Uterus (tissue), 4 donors: ENCODE measurements around the gene SERAC1. TPM values are rescaled to one million over a fixed set of nuclear protein-coding genes. Genes with fewer than 3 reads are reported as not detected.

Experiments
- DNase-seq, 2 donors: peaks; one replicate each; pipeline ENCODE4 v3.0.0-alpha.2; 2019 to 2020
- H3K27ac ChIP-seq, 2 donors: fragments of 200-600 bp; sonication (generic); 1 replicate in 1 of 2; 2 replicates in 1 of 2; pipeline ENCODE4 v1.5.1; 2016 to 2018
- H3K27me3 ChIP-seq, 2 donors: fragments of 200-600 bp; sonication (generic); one replicate each; pipeline ENCODE4 v1.5.1; 2018 to 2019; ENCODE audit warnings: control low read depth in 1 of 2
- H3K36me3 ChIP-seq, 2 donors: fragments of 200-600 bp; sonication (generic); one replicate each; pipeline ENCODE4 v1.5.1; 2019; ENCODE audit warnings: control low read depth in 1 of 2
- H3K4me1 ChIP-seq, 2 donors: fragments of 200-600 bp; sonication (generic); one replicate each; pipeline ENCODE4 v1.5.1; 2018 to 2019; ENCODE audit warnings: control low read depth in 1 of 2
- H3K4me3 ChIP-seq, 2 donors: fragments of 200-600 bp; sonication (generic); 1 replicate in 1 of 2; 2 replicates in 1 of 2; pipeline ENCODE4 v1.5.1; 2018 to 2019; ENCODE audit warnings: mild to moderate bottlenecking in 1 of 2
- H3K9me3 ChIP-seq, 2 donors: fragments of 200-600 bp; sonication (generic); one replicate each; pipeline ENCODE4 v1.5.1; 2019; ENCODE audit warnings: control low read depth in 1 of 2
- CTCF ChIP-seq, 4 experiments: fragments of 200-600 bp in 2 of 4; fragments of 450-650 bp in 2 of 4; sonication (generic) in 2 of 4; IDR thresholded peaks; one replicate each; pipeline ENCODE4 v1.5.1; 2016 to 2019; ENCODE audit warnings: antibody characterized with exemption in 4 of 4, mild to moderate bottlenecking in 2 of 4, moderate library complexity in 1 of 4
- POLR2A ChIP-seq, 2 donors: fragments of 450-650 bp; IDR thresholded peaks; one replicate each; pipeline ENCODE4 v1.6.1; 2016; ENCODE audit warnings: antibody characterized with exemption in 2 of 2, mild to moderate bottlenecking in 1 of 2, moderate library complexity in 1 of 2
- intact Hi-C: fragments of 100-400 bp; cut with DNase I; formaldehyde crosslinking; loops from one replicate; pipeline ENCODE4 v1.15.1; 2023; ENCODE audit warnings: low total_unique reads
- total RNA-seq, 4 donors: library from RNA; depleted of rRNA in 3 of 4; stranded (reverse); fragments of >200 nt in 3 of 4; gene quantifications; one replicate each; pipeline versions ENCODE4 v1.1.0 to v1.2.4, GENCODE V29; 2014 to 2023
- donor health status: DM: yes; HTN: yes; CAD: no.

Gene SERAC1
- total RNA-seq, 4 donors from 2014 or later = 3.3 to 9.7 (median 8.9) TPM

- H3K4me1 ChIP-seq = no peaks in the 10 kb centered on the region
- TF ChIP-seq CTCF (IDR thresholded peaks at IDR 0.05) = no peak
- TF ChIP-seq POLR2A (IDR thresholded peaks at IDR 0.05) = no peak
- no peak overlapping the region for H3K27ac ChIP-seq
- no peak overlapping the region for H3K4me3 ChIP-seq
- H3K36me3 ChIP-seq = no peaks in the 10 kb centered on the region
- intact Hi-C loops = no loop called here
- DNase-seq = peak in 1 of 2 donors; percentile 46
- H3K27me3 ChIP-seq = no peaks in the 10 kb centered on the region
- no peaks in the 10 kb centered on the region for H3K9me3 ChIP-seq
Observed at GRCh38 chr6:158073776-158074175, 94.3 kb downstream of the SERAC1 start.

- DNase-seq = peak; percentile 79 to 80
- no peaks in the 10 kb centered on the region for H3K36me3 ChIP-seq
- TF ChIP-seq POLR2A (IDR thresholded peaks at IDR 0.05) (no peak), CTCF (IDR thresholded peaks at IDR 0.05) (peak; percentile 76 to 86 (median 85))
Observed at GRCh38 chr6:158072083-158072721, 95.9 kb downstream of the SERAC1 start.

GRCh38 chr6:158071121-158072082, 96.7 kb downstream of the SERAC1 start:
- Histone ChIP-seq H3K9me3 (no peaks in the 10 kb centered on the region), H3K27ac (peak overlapping the region; percentile 18 to 26), H3K27me3 (no peaks in the 10 kb centered on the region), H3K4me3 (no peak overlapping the region), H3K4me1 (no peaks in the 10 kb centered on the region), H3K36me3 (no peaks in the 10 kb centered on the region)
- no peak for TF ChIP-seq CTCF (IDR thresholded peaks at IDR 0.05)
- no peak for TF ChIP-seq POLR2A (IDR thresholded peaks at IDR 0.05)
- intact Hi-C loops = no loop called here
- DNase-seq = no peak

More at GRCh38 chr6:158072083-158072721, 95.9 kb downstream of the SERAC1 start:
- Histone ChIP-seq H3K27ac (peak overlapping the region; percentile 18 to 26), H3K4me1 (no peaks in the 10 kb centered on the region), H3K9me3 (no peaks in the 10 kb centered on the region), H3K27me3 (no peaks in the 10 kb centered on the region), H3K4me3 (no peak overlapping the region)
- intact Hi-C loops = no loop called here

- Histone ChIP-seq H3K9me3 (no peaks in the 10 kb centered on the region), H3K4me3 (no peak overlapping the region), H3K27ac (peak overlapping the region in 1 of 2 donors; percentile 15), H3K27me3 (no peaks in the 10 kb centered on the region), H3K4me1 (no peaks in the 10 kb centered on the region), H3K36me3 (no peaks in the 10 kb centered on the region)
- TF ChIP-seq CTCF (IDR thresholded peaks at IDR 0.05) = no peak
- TF ChIP-seq POLR2A (IDR thresholded peaks at IDR 0.05) = no peak
- intact Hi-C loops = no loop called here
- DNase-seq = no peak
Observed at GRCh38 chr6:158070513-158070912, 97.5 kb downstream of the SERAC1 start.

- Histone ChIP-seq H3K27me3 (no peaks in the 10 kb centered on the region), H3K36me3 (no peaks in the 10 kb centered on the region), H3K27ac (peak overlapping the region; percentile 15 to 37), H3K9me3 (no peaks in the 10 kb centered on the region), H3K4me3 (no peak overlapping the region), H3K4me1 (no peaks in the 10 kb centered on the region)
- intact Hi-C loops = loop anchor here (10.0 kb wide), 1 partner anchor 95 kb away; no protein-coding TSS in a partner anchor
- no peak for DNase-seq
- TF ChIP-seq POLR2A (IDR thresholded peaks at IDR 0.05) = no peak
Observed at GRCh38 chr6:158069800-158070195, 98.3 kb downstream of the SERAC1 start.
